Body of pancreas (tissue), 4 donors: ENCODE measurements around the gene ST6GALNAC3. TPM values are rescaled to one million over a fixed set of nuclear protein-coding genes. Genes with fewer than 3 reads are reported as not detected.
"Not testable (repeated sequence)": the region's sequence is repeated elsewhere in the genome, so short reads cannot be mapped to it uniquely, and the experiment has no call there.

Experiments
- ATAC-seq: fragments of 150-250 bp; one replicate; pipeline ENCODE4 v1.9.1; 2016
- DNase-seq, 4 donors: peaks; one replicate each; pipeline ENCODE4 v3.0.0-alpha.2; 2019
- H3K27ac ChIP-seq, 4 donors: fragments of 200-600 bp; sonication (generic); 1 replicate in 3 of 4; 2 replicates in 1 of 4; pipeline versions ENCODE4 v1.5.1 to v1.6.1; 2016 to 2019; ENCODE audit warnings: mild to moderate bottlenecking in 1 of 4, mixed read lengths in 1 of 4, moderate library complexity in 1 of 4
- H3K27me3 ChIP-seq, 2 donors: fragments of 200-600 bp; sonication (generic); one replicate each; pipeline ENCODE4 v1.6.0; 2016; ENCODE audit warnings: mild to moderate bottlenecking in 1 of 2
- H3K36me3 ChIP-seq, 2 donors: fragments of 200-600 bp; sonication (generic); replicated peaks in 1 of 2; 2 replicates each; pipeline ENCODE4 v1.5.1; 2016; ENCODE audit warnings: low read depth in 2 of 2; ENCODE audit not compliant: insufficient read depth in 1 of 2
- H3K4me1 ChIP-seq: fragments of 200-600 bp; sonication (generic); one replicate; pipeline ENCODE4 v1.6.0; 2016
- H3K4me3 ChIP-seq, 2 donors: fragments of 200-600 bp; sonication (generic); 1 replicate in 1 of 2; 2 replicates in 1 of 2; pipeline ENCODE4 v1.5.1; 2016 to 2019
- H3K9me3 ChIP-seq, 3 donors: fragments of 200-600 bp; sonication (generic); 1 replicate in 2 of 3; 2 replicates in 1 of 3; pipeline ENCODE4 v1.5.1; 2016
- CTCF ChIP-seq, 7 experiments: fragments of 450-650 bp in 4 of 7; fragments of 200-600 bp in 3 of 7; sonication (generic) in 3 of 7; IDR thresholded peaks; one replicate each; pipeline ENCODE4 v1.5.1; 2016 to 2019; ENCODE audit warnings: antibody characterized with exemption in 7 of 7
- POLR2A ChIP-seq, 3 donors: fragments of 450-650 bp; IDR thresholded peaks; one replicate each; pipeline ENCODE4 v1.6.1; 2016; ENCODE audit warnings: antibody characterized with exemption in 3 of 3, mild to moderate bottlenecking in 2 of 3
- WGBS, 2 donors: methylation state at CpG; one replicate each; pipeline ENCODE4 v1.1.5; 2017; 5-methylcytosine and 5-hydroxymethylcytosine counted together
- intact Hi-C: fragments of 100-400 bp; cut with DNase I; formaldehyde crosslinking; loops from one replicate; pipeline ENCODE4 v1.15.1; 2023
- total RNA-seq, 2 donors: library from RNA; depleted of rRNA; stranded (reverse); fragments of >200 nt; gene quantifications; one replicate each; pipeline ENCODE4 v1.1.0, GENCODE V29; 2016

The ST6GALNAC3 gene
- total RNA-seq, 2 donors from 2014 or later: 1.3 to 2.3 TPM

- no peak for ATAC-seq
- WGBS, 2 donors: 65 to 69% methylated on average over 1 of the region's 1 CpG
- DNase-seq: no peak
Measured at GRCh38 chr1:76106251-76106650, 31.7 kb downstream of the ST6GALNAC3 start.

GRCh38 chr1:76106719-76107235 is 32.2 kb downstream of the ST6GALNAC3 start:
- no peak for DNase-seq
- H3K27me3 ChIP-seq: no peaks in the 10 kb centered on the region
- intact Hi-C loops: no loop called here
- no peak overlapping the region for H3K4me3 ChIP-seq
- no peaks in the 10 kb centered on the region for H3K9me3 ChIP-seq
- no peak overlapping the region for H3K27ac ChIP-seq
- WGBS, 2 donors: 78 to 92% methylated on average over 1 of the region's 1 CpG
- H3K36me3 ChIP-seq: no peaks in the 10 kb centered on the region
- H3K4me1 ChIP-seq: no peaks in the 10 kb centered on the region
- no peak for ATAC-seq
- TF ChIP-seq CTCF (IDR thresholded peaks at IDR 0.05) (no peak), POLR2A (IDR thresholded peaks at IDR 0.05) (no peak)

More at GRCh38 chr1:76106251-76106650, 31.7 kb downstream of the ST6GALNAC3 start:
- intact Hi-C loops: no loop called here
- no peaks in the 10 kb centered on the region for H3K36me3 ChIP-seq
- H3K9me3 ChIP-seq: no peaks in the 10 kb centered on the region
- no peak overlapping the region for H3K27ac ChIP-seq
- H3K4me1 ChIP-seq: no peaks in the 10 kb centered on the region
- no peak for TF ChIP-seq POLR2A (IDR thresholded peaks at IDR 0.05)
- TF ChIP-seq CTCF (IDR thresholded peaks at IDR 0.05): no peak
- H3K4me3 ChIP-seq: no peak overlapping the region
- no peaks in the 10 kb centered on the region for H3K27me3 ChIP-seq

- no peak overlapping the region for H3K4me3 ChIP-seq
- no peak overlapping the region for H3K27ac ChIP-seq
- intact Hi-C loops: no loop called here
- no peaks in the 10 kb centered on the region for H3K36me3 ChIP-seq
- DNase-seq (no peak), ATAC-seq (no peak)
- TF ChIP-seq CTCF (IDR thresholded peaks at IDR 0.05) (no peak), POLR2A (IDR thresholded peaks at IDR 0.05) (no peak)
- WGBS, 2 donors: 78 to 79% methylated on average over 4 of the region's 4 CpGs
- H3K27me3 ChIP-seq: no peaks in the 10 kb centered on the region
- H3K4me1 ChIP-seq: no peaks in the 10 kb centered on the region
- H3K9me3 ChIP-seq: no peaks in the 10 kb centered on the region
Measured at GRCh38 chr1:76109404-76109803, 34.9 kb downstream of the ST6GALNAC3 start.

GRCh38 chr1:76109901-76110560 is 35.5 kb downstream of the ST6GALNAC3 start:
- 52 to 74% methylated on average over 2 of the region's 2 CpGs for WGBS, 2 donors
- ATAC-seq (no peak), DNase-seq (no peak)
- Histone ChIP-seq H3K27me3 (no peaks in the 10 kb centered on the region), H3K4me3 (no peak overlapping the region), H3K4me1 (no peaks in the 10 kb centered on the region), H3K27ac (no peak overlapping the region), H3K9me3 (no peaks in the 10 kb centered on the region), H3K36me3 (no peaks in the 10 kb centered on the region)
- TF ChIP-seq CTCF (IDR thresholded peaks at IDR 0.05) (no peak), POLR2A (IDR thresholded peaks at IDR 0.05) (no peak)
- intact Hi-C loops: no loop called here

- Histone ChIP-seq H3K36me3 (no peaks in the 10 kb centered on the region), H3K27ac (no peak overlapping the region), H3K4me1 (no peaks in the 10 kb centered on the region), H3K27me3 (no peaks in the 10 kb centered on the region), H3K9me3 (no peaks in the 10 kb centered on the region), H3K4me3 (no peak overlapping the region)
- DNase-seq: no peak
- intact Hi-C loops: no loop called here
- no peak for ATAC-seq
- TF ChIP-seq CTCF (IDR thresholded peaks at IDR 0.05) (no peak), POLR2A (IDR thresholded peaks at IDR 0.05) (no peak)
- WGBS, 2 donors: 6 to 13% methylated on average over 1 of the region's 1 CpG
Measured at GRCh38 chr1:76110666-76111065, 36.1 kb downstream of the ST6GALNAC3 start.

GRCh38 chr1:76112321-76112720 is 37.8 kb downstream of the ST6GALNAC3 start:
- intact Hi-C loops, ATAC-seq, H3K4me3 ChIP-seq, H3K27ac ChIP-seq, H3K4me1 ChIP-seq, DNase-seq, H3K27me3 ChIP-seq, H3K9me3 ChIP-seq, H3K36me3 ChIP-seq: not testable (repeated sequence)
- WGBS, 2 donors: 85 to 89% methylated on average over 7 to 16 of the region's 35 CpGs
